Activated CD4-positive, alpha-beta T cell treated with anti-CD3 and anti-CD28 coated beads for 24 hours (primary cell): ENCODE data around the gene NAA10.

Experiments
- DNase-seq, 2 donors: peaks; one replicate each; pipeline ENCODE4 v3.0.0-alpha.2; 2020; ENCODE audit warnings: low read depth in 2 of 2

NAA10 gene

DNA sequence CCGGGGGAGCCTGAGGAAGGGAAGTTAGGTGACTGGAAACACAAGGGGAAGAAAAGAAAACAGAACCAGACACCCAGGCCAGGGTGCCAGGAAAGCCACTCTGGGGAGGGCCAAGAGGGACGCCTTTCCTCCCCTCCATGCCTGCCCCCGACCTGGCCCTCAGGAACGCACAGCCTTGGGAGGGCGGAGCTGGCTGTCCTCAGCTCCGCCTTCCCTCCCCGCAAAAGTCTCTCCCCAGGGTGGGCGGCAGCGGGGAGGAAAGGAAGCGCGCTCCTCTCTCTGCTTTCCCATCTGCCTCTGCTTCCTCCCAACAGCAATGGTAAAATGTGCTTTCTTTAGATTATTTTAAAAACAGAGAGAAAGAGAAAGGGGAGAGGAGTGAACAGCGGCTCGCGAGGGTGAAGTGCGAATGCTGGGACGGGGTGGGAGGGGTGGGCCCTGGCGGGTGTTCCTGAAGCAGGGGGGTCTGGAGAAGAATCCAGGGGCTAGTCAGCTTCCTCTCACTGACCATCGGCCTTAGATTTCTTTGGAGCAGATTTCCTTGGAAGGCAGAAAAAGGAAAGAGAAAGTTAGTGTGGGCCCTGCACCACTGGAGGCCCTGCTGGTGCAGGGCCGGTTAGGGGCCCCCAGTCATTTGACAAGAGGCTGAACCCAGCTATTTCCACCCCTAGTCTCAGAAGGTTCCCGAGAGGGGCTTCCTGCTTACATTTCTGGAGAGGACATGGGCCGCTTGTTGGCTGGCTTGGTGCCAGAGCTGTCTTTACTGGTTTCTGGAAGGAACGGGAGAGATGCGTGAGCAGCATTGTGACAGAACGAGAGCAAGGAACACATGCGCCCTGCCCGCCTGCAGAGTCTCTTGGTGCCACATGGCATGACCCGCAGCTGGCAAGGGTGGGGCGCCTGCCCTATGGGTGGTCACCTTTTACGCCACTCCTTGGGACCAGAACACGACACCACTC is 14.3 kb upstream of the NAA10 start:
- DNase-seq = no peak

DNA sequence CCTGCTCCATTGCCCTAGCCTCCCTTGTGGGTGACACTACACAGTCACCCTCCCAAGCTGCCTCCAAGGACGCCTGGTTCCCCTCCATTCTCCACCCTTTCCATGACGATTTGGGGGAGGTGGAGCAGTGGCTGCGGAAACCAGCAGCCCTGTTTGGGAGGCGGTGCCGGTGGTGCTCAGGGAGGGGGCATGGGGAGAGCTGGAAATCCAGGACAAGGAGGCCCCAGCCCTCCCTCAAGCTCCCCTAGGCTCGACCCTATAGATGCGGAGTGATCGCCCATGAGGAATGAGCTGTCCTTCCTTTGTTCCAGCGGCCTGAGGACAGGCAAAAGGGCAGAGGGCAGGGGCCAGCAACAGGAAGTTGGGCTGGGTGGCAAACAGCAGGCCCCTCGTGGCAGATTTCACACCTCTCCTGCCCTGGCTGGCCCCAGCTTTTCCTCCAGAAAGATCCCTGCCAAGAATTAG is 13.2 kb upstream of the NAA10 start:
- no peak for DNase-seq

DNA sequence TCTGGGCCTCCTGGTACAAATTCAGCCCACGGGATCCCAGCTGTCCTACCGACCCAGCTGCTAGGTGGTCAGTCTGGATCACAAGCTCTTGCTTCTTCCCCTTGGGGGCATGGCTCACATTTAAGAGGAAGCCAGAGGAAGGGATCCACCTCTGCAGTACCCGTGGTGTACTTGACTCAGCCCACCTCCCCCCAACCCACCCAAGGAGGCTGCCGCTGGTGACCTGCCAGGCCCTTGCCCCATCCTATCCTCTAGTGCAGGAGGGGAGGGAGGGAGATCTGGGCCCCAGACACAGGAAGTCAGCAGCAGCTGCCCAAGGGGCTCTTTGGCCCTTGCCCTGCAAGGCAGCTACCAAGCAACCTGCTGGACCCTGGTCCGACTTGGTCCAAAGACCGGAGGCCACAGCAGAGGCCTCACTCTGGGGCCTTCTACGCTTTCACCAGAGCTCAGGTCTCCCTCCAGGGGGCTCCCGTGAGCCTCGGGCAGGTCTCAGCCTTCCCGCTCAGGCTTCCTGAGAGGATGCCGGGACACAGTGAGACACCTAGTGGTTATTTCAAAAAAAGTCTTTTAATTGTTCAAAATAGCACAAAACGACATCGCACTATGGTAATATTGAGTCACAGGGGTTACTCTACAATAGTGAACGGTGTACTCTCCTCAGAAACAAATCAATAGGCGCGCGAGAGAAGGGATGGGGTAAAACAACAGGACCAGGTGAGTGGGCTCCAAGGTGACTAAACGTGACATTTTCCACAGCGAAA is 12.4 kb upstream of the NAA10 start:
- peak; percentile 68 to 70 for DNase-seq

DNA sequence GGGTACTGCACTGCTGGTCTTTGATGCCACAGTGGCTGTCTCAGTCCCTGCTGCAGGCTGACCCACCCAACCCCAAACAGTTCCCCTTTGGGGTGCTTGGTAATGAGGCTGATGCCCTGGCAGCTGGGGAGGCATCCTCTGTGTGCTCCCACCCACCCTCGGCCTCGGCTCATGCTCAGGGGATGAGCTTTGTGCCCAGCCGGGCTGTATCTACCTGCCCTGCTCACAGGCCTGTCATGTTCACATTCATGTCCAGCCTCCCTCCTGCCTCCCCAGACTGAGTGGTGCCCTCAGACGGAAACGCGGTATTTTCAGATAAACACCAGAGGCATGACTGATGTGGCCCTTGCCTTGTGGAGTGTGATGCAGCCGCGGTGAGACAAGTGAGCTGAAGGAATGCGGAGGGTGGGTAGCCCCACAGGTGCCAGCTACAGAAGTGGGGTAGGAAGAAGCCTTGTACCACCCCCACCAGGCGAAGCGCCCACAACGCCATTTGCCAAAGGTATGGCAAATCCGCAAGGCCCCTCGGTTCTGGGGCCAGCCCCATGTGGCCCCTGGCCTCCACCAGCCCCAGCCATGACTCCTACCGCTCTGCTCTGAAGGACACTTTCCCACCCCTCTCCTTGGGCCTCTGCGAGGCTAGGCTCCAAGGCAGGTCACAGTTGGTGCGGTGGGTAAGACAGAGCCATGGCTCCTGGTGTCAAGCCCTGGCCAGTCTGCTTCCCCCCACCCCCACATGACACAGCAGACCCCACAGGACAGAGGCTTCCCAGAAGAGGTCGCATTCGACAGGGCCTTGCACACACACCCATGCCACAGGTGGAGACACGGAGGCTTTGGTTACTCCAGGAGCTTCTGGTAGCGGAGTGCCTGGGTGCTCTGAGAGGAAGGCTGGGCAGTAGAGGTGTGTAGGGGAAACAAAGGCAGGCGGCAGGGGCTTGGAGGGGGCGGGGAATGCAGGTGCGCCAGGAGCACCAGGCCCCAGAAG is 11.4 kb upstream of the NAA10 start:
- no peak for DNase-seq

DNA sequence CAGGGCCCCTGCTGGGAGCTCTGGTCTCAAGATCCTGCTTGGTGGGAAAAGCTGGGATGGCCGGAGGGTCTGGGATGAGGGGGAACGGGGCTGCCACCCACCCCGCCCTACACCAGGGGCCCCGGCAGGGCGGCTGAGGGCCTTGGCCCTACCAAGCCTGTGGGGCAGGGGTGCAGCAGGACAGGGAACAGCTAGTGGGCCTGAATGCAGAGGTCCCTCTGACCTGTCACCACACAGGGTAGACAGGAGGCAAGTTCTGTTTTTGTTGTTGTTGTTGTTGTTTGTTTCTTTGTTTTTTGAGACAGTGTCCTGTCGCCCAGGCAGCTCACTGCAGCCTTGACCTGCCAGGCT is 9.9 kb upstream of the NAA10 start:
- no peak for DNase-seq

DNA sequence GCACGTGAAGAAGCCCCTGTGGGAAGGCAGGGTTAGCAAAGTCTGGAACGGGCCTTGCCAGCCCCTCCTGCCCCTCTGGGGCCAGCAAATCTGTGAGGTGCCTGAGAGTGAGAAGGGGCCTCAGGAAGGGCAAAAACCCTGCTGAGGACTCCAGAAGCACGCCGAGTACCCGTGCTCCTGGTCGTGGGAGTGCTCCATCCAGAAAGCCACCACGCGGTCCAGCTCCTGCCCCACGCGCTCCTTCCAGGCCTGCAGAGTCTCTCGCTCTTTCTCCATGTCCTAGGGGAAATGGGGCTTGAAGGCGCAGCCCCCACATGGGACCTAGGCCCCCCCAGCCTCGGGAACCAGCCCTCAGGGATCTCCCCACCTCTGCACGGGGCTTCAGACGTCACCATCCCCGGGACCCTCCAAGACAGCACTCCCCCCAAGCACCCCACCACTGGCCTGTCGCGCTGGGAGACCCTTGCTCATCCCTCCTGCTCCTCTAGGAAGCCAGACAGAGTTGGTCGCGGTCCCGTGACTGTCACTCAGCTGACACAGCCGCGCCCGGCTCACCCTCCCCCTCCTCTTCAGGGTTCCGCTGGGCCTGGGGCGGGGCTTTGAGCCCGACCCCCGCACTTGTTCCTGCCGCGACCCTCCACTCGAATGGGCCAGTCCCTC is 9.4 kb upstream of the NAA10 start, which contains the start of gene RENBP:
Gene RENBP (minus strand): TSS at position 504 of the 660 bp plus-strand sequence. CDS start 33 bp downstream, at position 471.
- no peak for DNase-seq

DNA sequence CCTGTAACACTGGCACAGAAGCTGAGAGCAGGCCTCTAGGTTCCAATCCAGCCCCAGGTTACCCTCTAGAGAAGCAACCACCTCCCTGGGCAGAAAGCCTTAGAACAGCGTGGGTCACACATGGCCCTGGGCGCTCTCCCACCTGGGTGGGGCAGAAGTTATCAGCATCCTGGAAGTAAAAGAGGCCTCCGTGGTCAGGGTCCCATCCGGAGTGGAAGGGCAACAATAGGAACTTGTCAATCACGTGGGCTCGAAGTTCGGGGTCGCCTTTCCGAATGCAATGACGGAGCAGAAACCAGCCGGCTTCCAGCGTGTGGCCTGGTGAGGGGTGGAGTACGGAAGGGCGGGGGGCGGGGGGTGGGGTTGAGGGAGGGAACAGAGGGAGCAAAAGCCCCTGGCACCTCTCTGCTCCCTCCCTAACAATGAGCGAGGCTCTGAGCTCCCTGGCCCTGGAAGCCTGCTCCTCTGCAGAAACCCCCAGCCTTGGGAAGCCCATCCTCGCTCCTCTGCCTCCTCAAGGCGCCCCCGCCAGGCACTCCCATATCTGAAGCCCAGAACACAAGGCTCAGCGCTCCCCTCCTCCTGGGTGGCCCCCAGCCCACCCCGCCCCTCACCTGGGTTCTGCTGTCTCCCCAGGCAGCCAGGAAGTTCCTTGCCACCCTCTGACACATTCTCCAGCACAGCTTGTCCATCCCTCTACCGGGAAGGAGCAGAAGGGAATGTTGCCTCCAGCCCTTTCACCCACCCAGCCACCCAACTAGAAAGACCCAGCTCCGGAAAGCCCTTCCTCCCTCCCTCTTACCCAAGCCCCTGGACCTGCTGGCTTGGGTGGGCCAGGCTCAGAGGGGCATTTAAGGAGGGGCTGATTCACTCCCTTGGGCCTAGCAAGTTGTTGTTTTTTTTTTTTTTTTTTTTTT is 6.8 kb upstream of the NAA10 start:
- no peak for DNase-seq

DNA sequence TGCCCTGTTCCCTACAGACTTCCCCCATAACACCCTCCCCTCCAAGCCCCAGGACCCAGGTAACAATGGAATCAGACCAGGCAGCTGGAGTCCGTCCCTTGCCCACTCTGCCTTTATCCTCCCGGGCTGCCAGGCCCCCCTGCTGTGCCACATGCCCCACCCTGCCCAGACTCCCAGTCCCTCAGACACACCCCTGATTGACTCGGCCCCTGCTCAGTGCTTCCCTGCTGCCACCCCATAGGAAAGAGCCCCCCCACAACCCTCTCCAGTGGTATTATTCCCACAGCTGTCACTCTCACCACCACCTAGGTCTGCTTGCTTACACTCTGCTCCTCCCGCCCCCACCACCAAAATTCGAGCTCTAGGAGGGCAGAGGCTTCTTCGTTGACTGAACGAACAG is 4.7 kb upstream of the NAA10 start:
- no peak for DNase-seq

DNA sequence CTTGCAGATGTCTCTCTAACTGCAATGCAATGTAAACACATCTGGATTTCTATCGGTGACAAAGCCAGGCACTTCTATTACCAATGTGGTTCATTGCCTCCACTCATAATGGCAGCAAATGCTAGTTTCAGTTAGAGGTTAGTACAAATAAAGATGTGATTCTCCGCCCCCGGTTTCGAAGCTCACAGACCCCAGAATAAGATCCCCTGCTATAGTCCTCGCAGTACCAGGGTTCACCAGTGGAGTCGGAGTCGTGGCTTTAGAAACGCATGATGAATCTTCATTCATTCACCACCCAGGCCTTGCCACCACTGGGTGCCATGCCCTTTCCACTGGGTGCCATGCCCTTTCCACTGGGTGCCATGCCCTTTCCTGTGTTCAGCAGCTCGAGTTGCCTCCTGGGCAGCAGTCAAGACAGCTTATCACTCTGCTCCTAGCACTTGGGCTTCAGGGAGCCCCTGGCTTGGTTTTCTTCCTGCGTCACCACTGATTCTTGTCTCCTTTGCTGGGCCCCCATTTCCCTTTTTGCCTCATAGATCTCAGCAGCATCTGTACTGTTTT is 3.5 kb upstream of the NAA10 start:
- no peak for DNase-seq

DNA sequence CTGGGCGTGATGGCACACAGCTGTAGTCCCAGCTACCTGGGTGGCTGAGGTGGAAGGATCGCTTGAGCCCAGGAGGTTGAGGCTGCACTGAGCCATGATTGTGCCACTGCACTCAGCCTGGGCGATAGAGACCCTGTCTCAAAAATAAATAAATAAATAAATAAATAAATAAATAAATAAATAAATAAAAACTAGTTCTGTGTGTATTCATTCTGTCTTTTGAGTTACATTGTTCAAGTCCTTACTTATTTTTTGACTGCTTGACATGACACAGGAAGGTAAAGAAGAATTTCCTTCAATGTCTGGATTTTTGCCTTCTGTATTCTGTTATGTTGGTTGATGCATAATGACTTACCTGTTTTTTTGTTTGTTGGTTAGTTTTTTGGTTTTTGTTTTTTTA is 2.2 kb upstream of the NAA10 start:
- no peak for DNase-seq

DNA sequence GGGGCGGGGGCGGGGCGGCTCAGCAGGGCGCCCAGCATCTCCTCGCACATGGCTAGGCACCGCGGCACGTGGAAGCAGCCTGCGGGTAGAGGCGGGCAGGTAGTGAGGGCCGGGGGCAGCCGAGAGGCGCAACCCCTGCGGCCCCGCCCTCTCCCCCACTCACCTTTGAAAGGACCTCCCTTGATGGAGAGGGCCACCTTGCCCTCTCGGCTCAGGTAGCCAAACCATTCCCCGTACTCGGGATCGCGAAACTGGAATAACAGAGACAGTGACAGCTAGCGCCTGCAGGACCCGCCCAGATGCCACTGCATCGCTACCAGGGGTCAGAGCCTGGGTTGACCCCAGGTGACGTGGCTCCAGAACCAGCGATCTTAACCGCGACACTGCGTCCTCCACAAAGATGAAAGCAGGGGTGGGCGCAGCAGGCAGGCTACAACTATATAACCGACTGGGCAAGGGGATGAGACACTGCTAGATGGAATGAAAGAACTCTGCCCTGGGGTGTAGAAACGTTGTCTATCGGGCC is 552 bp upstream of the NAA10 start:
- DNase-seq = no peak

DNA sequence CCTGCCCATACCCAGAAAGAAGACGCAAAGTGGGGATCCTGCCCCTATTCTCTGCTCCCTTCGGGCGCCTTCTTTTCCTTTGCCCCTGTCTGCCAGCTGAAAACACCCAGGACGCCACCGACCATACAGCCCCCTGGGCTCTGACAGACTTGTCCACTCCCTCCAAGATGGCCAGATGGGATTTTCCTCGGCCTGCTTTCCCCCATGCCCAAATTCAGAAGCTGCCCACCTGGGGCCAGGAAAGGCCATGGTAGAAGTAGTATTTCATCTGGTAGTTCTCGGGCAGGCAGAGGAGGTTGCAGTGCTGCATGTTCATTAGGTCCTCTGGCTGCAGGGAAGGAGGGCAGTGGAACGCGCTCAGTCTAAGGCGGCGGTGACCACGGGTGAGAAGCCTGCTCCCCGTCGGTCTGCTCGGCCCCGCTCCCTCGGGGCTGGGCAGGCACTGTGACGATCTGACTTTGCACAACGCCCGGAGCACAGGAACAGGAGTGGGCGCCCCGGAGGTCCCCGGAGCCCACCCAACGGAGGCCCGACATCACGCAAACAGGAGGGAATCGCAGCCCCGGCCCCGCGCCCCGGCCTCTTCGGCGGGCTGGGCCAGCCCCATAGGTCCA is 582 bp downstream of the NAA10 start:
- DNase-seq = no peak

DNA sequence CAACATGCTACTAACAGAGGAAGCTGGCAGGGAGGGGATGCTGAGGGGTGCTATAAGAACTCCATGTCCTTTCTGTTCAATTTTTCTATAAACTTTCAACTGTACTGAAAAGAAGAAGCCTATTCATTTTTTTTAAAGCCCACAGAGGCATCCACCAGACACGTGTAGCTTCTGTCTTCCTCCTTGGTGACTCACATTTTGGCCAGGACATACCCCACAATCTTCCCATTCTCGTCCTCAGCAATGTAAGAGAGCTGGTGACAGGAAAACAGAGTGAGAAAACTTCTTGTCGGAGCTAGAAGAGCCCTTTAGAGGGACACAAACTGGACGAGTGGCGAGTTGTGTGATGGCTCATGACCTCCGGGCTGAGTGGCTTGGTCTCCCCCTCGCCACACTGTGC is 1.1 kb downstream of the NAA10 start:
- no peak for DNase-seq

DNA sequence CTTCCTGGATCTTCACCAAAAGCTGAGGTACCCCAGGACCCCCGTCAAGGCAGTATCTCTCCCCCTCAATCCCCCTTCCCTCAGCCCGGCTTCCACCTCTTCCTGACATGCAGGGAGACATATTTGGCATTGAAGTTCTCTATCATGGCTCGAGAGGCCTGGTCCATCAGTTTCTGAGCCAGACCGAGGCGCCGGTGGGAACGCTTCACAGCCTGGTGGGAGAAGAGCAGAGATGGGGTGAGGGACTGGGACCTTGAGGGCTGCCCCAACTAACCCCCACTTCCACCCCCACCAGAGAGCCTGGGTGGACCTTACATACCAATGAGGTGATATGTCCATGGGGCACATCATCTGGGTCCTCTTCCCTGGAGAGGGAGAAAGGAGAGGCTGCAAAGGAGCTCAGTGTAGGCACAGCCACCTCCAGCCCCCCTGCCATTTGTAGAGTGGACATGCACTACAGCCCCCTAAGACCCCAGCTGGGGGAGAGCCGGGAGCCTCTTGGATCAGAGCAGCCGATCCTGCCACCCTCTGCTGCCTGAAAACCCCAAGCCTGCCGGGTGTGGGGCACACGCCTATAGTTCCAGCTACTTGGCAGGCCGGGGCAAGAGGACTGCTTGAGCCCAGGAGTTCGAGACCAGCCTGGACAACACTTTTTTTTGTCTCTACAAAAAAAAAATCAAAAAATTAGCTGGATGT is 2.5 kb downstream of the NAA10 start:
- no peak for DNase-seq

DNA sequence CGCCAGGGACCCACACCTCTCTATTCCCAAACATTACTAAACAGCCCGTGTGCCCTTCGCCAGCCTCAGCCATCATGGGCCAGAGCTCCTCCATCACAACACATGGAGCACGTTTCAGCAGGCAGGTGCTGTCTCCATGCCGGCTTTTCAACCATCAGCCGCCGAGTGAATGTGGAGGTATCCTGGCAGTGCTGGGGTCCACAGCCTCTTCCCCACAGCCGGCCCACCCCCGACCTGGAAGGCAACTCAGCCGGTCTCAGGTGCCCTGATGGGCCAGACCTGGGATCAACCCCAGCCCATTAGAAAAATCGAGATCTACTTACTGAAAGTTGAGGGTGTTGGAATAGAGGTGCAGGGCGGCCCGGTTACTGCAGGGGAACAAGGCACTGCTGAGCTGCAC is 3.1 kb downstream of the NAA10 start:
- no peak for DNase-seq

DNA sequence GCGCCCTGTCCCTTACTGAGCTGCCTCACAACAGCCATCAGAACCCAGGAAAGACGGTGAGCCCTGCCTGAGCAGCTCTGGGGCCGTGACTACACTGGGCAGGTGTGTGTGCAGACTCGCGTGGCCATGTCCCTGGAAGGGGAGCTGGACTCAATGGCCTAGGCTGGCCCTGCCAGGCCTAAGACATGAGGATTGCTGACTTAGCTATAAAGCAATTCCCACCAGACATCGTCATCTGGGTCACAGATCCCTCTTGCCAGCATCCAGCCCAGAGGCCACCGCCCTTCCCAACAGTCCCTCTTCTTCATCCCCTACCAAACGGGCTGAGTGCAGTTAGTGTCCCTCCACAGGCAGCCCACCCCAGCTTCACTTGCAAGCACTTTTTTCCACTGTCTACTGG is 3.7 kb downstream of the NAA10 start:
- no peak for DNase-seq

DNA sequence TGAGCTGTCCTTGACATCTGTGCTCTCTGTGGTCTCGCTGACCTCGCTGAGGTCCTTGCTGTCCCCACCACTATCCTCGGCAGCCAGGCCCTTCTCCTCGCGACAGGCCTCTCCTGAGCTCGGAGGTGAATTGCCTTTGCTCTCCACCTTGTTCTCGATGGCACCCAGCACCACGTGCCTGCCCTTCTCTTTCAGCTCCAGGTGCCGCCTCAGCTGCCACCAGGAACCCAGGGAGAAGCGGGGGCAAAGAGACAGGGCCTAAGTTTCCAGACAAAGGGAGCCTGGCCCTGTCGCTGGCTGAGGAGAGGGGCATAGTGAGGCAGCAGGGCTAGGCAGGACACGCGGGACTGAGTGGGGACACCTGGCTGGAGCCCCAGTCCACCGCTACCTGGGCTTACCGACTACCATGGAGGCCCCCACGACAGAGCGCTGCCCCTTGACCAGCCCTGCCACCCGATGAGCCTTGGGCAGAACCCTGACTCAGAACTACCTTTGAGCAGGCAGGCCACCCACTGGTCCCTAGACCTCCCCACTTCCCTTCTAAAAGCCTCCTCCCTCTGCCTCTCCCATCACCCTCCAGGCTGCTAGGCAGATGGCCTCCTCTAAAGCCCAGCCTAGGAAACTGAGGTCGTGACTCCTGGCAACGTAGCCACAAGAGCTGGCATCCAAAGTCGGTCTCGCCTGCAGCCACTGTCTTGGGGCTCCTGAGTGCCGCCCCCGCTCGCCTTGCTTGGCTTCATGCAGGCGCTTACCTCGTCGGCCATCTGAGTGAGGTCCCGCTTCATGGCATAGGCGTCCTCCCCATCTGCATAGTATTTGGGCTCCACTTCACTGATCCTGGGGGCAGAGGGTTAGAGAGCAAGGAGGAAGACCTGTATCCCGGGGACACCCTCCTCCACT is 4.6 kb downstream of the NAA10 start:
- DNase-seq = no peak
